ENCODE data around the gene THAP2. TPM values are rescaled to one million over a fixed set of nuclear protein-coding genes. Genes with fewer than 3 reads are reported as not detected.

The THAP2 gene
- polyA plus RNA-seq, 2 of the 4 experiments (the other 2 are of a cell fraction) = 3.6 to 8.5 TPM

DNA sequence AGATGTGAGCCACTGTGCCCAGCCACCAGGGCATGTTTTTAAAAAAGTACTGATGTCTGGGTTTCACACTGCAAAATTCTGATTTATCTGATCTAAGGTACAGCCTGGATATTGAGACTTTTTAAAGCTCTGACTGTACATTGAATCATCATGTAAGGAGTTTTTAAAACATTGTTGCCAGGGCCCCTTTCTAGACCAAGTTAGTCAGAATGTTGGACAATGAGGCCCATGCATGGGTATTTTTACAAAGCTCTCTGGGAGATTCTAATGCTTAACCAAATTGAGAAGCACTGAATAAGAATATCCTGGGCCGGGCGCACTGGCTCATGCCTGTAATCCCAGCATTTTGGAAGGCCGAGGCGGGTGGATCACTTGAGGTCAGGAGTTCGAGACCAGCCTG lies 38.5 kb downstream of the THAP2 start:
- WGBS (ENCODE audit: missing lambda C conversion rate) = 98% methylated on average over 5 of the region's 5 CpGs
- Histone ChIP-seq H3K4me3 (no peak overlapping the region), H3K4me1 (no peaks in the 10 kb centered on the region), H3K4me2 (no peak overlapping the region), H3K27ac (no peak overlapping the region), H3K9me3 (no peaks in the 10 kb centered on the region)
- ATAC-seq = no peak
- DNase-seq (ENCODE audit: low read depth in 1 of 2, low spot score in 1 of 2) = no peak
- TF ChIP-seq POLR2AphosphoS2 (conservative IDR thresholded peaks at IDR 0.05; ENCODE audit: low read length) (no peak), CEBPB (IDR thresholded peaks at IDR 0.05) (no peak), KDM5A (IDR thresholded peaks at IDR 0.05) (no peak), FOXS1 (CRISPR knock-in tag; IDR thresholded peaks at IDR 0.05) (no peak), POLR2A (IDR thresholded peaks at IDR 0.05; ENCODE audit: low read length) (no peak), NR3C1 (IDR thresholded peaks at IDR 0.05) (no peak), RCOR1 (IDR thresholded peaks at IDR 0.05; ENCODE audit: low read depth, low read length) (no peak), RNF2 (IDR thresholded peaks at IDR 0.05; ENCODE audit: borderline replicate concordance, low read depth) (no peak)
- TF ChIP-seq, protein P1, sequence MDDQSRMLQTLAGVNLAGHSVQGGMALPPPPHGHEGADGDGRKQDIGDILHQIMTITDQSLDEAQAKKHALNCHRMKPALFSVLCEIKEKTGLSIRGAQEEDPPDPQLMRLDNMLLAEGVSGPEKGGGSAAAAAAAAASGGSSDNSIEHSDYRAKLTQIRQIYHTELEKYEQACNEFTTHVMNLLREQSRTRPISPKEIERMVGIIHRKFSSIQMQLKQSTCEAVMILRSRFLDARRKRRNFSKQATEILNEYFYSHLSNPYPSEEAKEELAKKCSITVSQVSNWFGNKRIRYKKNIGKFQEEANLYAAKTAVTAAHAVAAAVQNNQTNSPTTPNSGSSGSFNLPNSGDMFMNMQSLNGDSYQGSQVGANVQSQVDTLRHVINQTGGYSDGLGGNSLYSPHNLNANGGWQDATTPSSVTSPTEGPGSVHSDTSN (IDR thresholded peaks at IDR 0.05) = no peak
- TF ChIP-seq, protein P2, sequence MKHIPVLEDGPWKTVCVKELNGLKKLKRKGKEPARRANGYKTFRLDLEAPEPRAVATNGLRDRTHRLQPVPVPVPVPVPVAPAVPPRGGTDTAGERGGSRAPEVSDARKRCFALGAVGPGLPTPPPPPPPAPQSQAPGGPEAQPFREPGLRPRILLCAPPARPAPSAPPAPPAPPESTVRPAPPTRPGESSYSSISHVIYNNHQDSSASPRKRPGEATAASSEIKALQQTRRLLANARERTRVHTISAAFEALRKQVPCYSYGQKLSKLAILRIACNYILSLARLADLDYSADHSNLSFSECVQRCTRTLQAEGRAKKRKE (CRISPR knock-in tag; IDR thresholded peaks at IDR 0.05; ENCODE audit: low read depth) = no peak
- TF ChIP-seq, protein P3, sequence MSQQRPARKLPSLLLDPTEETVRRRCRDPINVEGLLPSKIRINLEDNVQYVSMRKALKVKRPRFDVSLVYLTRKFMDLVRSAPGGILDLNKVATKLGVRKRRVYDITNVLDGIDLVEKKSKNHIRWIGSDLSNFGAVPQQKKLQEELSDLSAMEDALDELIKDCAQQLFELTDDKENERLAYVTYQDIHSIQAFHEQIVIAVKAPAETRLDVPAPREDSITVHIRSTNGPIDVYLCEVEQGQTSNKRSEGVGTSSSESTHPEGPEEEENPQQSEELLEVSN (IDR thresholded peaks at IDR 0.05; ENCODE audit: borderline replicate concordance, low read depth) = no peak
- TF ChIP-seq, protein P4, sequence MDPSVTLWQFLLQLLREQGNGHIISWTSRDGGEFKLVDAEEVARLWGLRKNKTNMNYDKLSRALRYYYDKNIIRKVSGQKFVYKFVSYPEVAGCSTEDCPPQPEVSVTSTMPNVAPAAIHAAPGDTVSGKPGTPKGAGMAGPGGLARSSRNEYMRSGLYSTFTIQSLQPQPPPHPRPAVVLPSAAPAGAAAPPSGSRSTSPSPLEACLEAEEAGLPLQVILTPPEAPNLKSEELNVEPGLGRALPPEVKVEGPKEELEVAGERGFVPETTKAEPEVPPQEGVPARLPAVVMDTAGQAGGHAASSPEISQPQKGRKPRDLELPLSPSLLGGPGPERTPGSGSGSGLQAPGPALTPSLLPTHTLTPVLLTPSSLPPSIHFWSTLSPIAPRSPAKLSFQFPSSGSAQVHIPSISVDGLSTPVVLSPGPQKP (IDR thresholded peaks at IDR 0.05; ENCODE audit: low read depth, low read length) = no peak
- ChIA-PET CTCF (no interaction called here), POLR2A (no interaction called here)
- no peak for FAIRE-seq

DNA sequence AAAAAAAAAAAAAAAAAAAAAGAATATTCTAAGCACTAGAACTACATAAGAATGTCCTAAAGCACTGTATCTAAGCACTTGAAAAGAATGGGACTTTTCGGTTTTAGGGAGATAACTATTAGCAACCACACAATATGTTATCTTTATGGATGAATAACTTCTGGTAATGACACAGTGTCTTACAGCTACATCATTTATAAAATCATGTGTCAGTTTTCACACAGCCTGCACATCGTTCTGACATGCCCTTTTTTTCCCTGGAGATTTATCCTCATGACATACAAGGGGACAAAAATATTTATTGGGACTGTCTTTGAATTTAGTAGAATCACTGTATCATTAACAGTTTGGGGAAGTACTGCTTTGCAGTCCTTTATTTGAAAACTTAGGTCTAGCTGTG lies 39.1 kb downstream of the THAP2 start:
- DNase-seq (ENCODE audit: low read depth in 1 of 2, low spot score in 1 of 2) = no peak
- Histone ChIP-seq H3K27ac (no peak overlapping the region), H3K4me3 (no peak overlapping the region), H3K9me3 (no peaks in the 10 kb centered on the region), H3K4me1 (no peaks in the 10 kb centered on the region), H3K4me2 (no peak overlapping the region)
- FAIRE-seq = no peak
- no peak for ATAC-seq
- CTCF ChIA-PET = interaction anchor here (0.6 to 1.6 kb wide), 2 partner anchors 17 to 349 kb away, joined by 3 to 7 read pairs; partner anchors contain the start of gene TMEM19
- 82% methylated on average over 2 of the region's 2 CpGs for WGBS (ENCODE audit: missing lambda C conversion rate)
- POLR2A ChIA-PET = interaction anchor here (0.9 kb wide), 1 partner anchor 121 kb away, joined by 6 read pairs; no protein-coding TSS in a partner anchor
- TF ChIP-seq HEYL (CRISPR knock-in tag; IDR thresholded peaks at IDR 0.05) = no peak
- no peak for TF ChIP-seq JUN (IDR thresholded peaks at IDR 0.05)
- no peak for TF ChIP-seq KDM5A (IDR thresholded peaks at IDR 0.05)
- TF ChIP-seq, protein P4 (IDR thresholded peaks at IDR 0.05; ENCODE audit: low read depth, low read length) = no peak
- no peak for TF ChIP-seq JUNB (IDR thresholded peaks at IDR 0.05)
- no peak for TF ChIP-seq CEBPB (IDR thresholded peaks at IDR 0.05)
- TF ChIP-seq TP53 (CRISPR knock-in tag; IDR thresholded peaks at IDR 0.05) = no peak
- TF ChIP-seq SMC3 (IDR thresholded peaks at IDR 0.05) = no peak
- TF ChIP-seq, protein P5, sequence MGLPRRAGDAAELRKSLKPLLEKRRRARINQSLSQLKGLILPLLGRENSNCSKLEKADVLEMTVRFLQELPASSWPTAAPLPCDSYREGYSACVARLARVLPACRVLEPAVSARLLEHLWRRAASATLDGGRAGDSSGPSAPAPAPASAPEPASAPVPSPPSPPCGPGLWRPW (IDR thresholded peaks at IDR 0.05) = no peak
- TF ChIP-seq, protein P6, sequence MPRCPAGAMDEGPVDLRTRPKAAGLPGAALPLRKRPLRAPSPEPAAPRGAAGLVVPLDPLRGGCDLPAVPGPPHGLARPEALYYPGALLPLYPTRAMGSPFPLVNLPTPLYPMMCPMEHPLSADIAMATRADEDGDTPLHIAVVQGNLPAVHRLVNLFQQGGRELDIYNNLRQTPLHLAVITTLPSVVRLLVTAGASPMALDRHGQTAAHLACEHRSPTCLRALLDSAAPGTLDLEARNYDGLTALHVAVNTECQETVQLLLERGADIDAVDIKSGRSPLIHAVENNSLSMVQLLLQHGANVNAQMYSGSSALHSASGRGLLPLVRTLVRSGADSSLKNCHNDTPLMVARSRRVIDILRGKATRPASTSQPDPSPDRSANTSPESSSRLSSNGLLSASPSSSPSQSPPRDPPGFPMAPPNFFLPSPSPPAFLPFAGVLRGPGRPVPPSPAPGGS (IDR thresholded peaks at IDR 0.05) = no peak
- TF ChIP-seq, protein P7, sequence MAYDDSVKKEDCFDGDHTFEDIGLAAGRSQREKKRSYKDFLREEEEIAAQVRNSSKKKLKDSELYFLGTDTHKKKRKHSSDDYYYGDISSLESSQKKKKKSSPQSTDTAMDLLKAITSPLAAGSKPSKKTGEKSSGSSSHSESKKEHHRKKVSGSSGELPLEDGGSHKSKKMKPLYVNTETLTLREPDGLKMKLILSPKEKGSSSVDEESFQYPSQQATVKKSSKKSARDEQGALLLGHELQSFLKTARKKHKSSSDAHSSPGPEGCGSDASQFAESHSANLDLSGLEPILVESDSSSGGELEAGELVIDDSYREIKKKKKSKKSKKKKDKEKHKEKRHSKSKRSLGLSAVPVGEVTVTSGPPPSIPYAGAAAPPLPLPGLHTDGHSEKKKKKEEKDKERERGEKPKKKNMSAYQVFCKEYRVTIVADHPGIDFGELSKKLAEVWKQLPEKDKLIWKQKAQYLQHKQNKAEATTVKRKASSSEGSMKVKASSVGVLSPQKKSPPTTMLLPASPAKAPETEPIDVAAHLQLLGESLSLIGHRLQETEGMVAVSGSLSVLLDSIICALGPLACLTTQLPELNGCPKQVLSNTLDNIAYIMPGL (CRISPR knock-in tag; IDR thresholded peaks at IDR 0.05; ENCODE audit: borderline replicate concordance) = no peak
- TF ChIP-seq ESRRA (IDR thresholded peaks at IDR 0.05; ENCODE audit: borderline replicate concordance, low read length) = no peak
- no peak for TF ChIP-seq HDAC2 (IDR thresholded peaks at IDR 0.05)
- no peak for TF ChIP-seq NFE2L2 (conservative IDR thresholded peaks at IDR 0.05; ENCODE audit: low read length)
- no peak for TF ChIP-seq CBX2 (IDR thresholded peaks at IDR 0.05; ENCODE audit: borderline replicate concordance, low read depth)
- TF ChIP-seq ZSCAN20 (CRISPR knock-in tag; IDR thresholded peaks at IDR 0.05) = no peak
- TF ChIP-seq, protein P8, sequence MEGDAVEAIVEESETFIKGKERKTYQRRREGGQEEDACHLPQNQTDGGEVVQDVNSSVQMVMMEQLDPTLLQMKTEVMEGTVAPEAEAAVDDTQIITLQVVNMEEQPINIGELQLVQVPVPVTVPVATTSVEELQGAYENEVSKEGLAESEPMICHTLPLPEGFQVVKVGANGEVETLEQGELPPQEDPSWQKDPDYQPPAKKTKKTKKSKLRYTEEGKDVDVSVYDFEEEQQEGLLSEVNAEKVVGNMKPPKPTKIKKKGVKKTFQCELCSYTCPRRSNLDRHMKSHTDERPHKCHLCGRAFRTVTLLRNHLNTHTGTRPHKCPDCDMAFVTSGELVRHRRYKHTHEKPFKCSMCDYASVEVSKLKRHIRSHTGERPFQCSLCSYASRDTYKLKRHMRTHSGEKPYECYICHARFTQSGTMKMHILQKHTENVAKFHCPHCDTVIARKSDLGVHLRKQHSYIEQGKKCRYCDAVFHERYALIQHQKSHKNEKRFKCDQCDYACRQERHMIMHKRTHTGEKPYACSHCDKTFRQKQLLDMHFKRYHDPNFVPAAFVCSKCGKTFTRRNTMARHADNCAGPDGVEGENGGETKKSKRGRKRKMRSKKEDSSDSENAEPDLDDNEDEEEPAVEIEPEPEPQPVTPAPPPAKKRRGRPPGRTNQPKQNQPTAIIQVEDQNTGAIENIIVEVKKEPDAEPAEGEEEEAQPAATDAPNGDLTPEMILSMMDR (IDR thresholded peaks at IDR 0.05) = no peak
- no peak for TF ChIP-seq NPAS2 (CRISPR knock-in tag; IDR thresholded peaks at IDR 0.05; ENCODE audit: borderline replicate concordance)
- TF ChIP-seq RAD21 (conservative IDR thresholded peaks at IDR 0.05 in 1 of 2, IDR thresholded peaks at IDR 0.05 in 1 of 2) = no peak
